CD4-positive, alpha-beta T cell treated with Interleukin-21 for 1 hour (primary cell): ENCODE data around the gene AMIGO1.

Experiments
- DNase-seq: peaks from one replicate; pipeline ENCODE4 v3.0.0-alpha.2; 2020

AMIGO1 gene

DNA sequence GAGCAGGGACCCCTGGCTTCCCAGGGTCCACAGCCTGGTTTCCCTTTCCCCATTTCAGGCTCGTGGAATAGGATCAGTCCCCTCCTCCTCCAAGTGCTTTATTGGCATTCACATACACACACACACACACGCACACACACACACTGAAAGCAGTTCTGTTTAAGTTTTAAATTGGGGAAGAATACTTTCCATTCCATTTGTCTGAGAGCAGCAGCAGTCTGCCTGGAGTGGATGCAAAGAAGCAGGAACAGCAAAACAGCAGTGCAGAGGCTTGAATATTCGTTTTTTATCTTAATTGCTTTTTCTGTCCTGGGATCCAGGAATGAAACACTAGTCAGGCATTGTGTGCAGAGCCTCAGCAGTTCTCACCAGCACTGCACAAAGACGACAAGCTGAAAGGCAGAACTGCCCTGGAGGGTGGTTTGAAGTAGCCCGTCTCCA, 8.6 kb downstream of the AMIGO1 start:
- no peak for DNase-seq

DNA sequence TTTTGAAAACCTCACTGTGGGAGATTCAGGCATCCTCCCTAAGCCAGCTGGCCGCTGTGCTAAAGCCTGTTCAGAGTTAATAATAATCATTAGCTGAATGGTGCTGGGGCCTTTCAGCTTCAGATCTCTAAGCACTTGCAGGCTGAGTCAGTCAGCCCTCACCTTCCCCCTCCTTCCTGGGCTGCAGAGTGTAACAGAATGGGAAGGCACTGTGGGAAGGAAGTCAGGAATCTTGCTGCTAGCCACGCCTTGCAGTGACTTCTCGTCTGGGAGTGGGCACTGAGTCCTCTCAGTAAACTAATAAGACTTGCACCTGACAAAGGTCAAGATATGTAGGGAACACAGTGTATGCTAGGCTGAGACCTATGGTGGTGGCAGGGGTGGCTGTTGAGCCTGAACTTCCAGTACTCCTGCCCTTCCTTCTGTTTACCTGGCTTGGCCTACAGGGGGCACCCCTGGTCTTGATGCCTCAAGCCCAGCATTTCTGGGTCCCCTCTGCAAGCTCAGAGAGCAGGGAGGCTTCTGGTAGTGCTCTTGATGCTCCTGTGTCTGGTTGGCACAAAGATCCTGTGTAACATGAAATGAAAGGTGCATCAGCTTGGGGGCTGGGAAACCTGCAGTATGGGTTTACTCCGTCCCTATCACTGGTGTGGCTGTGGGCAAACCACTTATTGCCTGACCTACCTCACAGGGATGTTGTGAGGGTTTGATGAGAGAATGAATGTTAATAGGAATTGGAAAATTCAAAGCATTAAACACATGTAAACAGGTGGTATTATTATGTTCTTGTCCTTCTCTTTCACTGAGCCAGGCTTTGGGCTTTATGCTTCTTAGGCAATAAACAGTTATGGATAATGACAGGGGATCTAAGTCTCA, 9.6 kb downstream of the AMIGO1 start:
- DNase-seq, result peak; percentile 70

DNA sequence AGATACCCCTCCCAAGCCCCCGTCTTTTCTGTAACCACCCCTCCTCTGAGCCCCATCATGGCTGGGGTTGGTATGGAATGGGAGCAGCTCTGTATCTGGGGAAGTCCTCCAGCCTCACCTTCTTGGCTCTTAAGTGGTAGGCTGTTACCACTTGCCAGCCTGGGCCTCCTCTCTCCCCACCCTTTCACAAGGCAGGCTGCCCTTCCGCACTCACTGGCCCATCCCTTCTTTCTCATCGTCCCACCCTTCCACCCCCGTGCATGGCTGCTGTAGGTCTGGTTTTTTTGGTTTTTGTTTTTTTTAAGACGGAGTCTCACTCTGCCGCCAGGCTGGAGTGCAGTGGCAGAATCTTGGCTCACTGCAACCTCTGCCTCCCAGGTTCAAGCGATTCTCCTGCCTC, 10.4 kb downstream of the AMIGO1 start:
- DNase-seq, result no peak

DNA sequence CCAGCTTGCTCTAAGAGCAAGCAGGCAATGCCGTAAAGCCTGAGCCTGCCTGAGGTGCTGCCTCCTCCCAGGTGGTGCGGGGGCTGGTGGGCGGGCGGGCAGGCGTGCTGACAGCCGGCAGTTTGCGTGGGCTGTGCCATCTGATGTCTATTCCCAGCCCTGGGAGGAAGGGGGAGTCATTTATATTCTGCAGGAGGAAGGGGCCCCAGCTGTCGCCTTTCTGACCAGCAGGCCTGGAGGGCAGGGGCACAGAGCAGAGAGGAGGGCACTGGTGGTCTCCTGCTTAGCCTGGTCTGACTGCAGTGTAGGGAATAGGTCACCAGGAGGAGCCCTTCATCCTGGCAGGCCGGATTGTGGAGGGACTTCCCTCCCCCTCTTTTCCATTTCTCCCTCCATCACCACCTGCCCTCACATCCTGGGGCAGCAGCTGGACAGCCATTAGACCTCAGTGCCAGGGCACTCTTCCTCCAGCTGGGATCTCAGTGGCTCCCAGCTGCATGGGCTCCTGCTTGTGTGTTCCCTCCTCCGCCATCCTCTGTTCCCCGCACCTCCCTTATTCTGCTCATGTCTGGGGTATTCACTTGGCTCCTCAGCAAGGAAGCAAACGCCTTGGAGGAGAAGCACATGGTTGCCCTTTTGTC, 11.2 kb downstream of the AMIGO1 start:
- peak; percentile 40 for DNase-seq

DNA sequence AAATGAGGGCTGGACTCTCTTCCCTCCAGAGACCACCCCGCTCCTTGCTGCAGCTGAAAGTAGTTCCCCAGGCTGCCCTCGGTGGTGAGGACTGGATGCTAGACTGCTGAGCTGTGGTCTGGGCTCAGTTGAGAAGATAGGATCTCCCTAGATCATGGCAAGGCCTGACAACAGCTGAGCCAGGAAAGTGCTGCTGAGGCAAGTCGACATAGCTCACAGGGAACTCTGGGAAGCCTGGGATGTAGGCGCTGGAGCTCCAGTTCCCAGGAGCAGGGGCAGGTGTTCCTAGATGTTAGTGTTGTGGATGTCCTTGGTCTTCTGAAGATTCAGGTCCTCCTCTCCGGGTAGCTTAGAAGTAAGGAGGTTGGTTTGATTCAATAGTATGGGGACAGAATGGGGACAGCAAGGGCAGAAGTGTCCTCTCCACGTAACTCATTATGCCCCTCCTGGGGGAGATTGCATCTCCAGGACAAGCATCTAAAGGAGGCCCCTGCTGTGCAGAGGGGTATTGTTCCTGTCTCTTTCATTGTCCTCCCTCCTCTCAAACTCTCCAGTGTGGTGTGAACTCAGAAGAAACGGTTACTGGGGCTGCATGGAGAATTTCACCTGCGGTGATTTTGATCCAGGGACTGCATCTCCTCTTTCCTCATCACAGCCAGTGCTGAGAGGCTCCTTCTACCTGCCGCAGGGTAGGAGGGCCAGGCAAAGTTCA, 11.9 kb downstream of the AMIGO1 start:
- DNase-seq, result no peak

DNA sequence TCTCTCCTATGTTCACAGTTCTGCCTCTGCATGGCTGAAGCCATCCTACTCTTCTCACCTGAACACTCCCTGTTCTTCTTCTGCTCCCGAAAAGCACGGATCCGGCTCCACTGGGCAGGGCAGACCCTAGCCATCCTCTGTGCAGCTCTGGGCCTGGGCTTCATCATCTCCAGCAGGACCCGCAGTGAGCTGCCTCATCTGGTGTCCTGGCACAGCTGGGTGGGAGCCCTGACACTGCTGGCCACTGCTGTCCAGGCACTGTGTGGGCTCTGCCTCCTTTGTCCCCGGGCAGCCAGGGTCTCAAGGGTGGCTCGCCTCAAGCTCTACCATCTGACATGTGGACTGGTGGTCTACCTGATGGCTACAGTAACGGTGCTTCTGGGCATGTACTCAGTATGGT, 13.8 kb downstream of the AMIGO1 start:
- DNase-seq, result no peak

DNA sequence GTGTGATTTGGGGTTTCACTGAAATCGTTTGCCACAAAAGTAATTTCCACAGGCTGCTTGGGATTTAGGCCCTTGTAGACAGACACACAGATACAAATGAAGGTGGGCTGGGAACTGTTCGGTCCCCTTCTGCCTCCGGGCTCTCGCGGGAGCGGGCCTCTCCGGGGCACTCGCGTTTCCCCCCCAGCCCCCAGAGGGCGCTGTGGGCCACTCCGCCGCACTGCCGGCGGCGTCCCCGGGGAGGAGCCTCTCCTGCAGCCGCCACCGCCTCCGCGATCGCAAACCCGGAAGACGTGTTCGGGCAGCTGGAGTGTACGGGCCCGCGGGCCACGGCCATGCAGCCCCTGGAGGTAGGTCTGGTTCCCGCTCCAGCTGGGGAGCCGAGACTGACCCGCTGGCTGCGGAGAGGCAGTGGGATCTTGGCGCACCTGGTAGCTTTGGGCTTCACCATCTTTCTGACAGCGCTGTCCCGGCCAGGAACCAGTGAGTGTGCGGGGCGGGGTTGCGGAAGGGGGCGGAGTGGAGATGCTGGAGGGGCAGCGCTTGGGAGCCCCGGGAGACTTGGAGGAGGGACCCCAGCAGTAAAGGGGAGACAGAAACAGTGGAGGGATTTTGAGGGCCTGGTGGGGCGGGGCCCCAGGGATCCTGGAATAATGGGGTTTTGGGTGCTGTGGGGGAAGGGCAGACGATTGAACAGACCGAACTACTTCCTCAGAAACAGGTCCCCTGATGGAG, 15.6 kb downstream of the AMIGO1 start, which contains the start of gene CYB561D1:
CYB561D1 (plus strand) TSS at position 290 of the 735 bp plus-strand sequence; CDS start at position 336, 46 bp downstream.
- DNase-seq, result peak; percentile 87

DNA sequence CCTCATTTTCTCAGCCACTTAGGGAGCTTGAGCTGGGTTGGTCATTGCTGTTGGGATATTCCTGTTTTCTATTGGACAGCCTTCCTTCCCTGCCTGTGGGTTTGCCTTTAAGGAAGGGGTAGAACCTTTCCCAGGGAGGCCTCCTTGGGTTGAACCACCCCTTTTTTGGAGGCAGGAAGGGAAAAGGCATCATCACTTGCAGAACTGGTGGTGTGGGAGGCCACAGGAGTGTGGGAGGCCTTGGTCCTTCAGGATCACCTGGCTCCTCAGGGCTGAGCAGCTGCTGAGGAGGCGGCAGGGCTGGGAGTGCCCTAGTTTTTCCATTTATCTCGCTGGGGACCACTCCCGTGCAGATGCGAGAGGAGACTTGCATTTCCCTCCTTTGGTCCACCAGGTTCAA, 16.3 kb downstream of the AMIGO1 start:
- no peak for DNase-seq

DNA sequence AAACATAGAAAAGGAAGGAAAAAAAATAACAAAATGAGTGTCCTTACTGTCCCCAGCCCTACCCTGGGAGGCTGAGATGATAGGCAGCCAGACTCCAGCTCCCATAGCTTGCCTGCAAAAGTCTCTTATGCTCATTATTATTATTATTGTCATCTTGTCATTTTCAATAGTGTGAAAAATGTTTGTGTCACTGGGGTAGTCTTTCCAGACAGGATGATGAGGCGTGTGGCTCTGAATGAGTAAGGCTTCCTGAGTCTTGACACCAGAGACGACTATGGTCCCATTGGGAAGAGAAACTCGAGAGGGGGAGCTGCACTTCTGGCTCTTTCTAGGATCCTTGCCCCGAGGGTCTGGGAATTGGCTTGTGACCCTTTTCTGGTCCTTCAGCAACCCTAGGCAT, 16.7 kb downstream of the AMIGO1 start:
- no peak for DNase-seq

DNA sequence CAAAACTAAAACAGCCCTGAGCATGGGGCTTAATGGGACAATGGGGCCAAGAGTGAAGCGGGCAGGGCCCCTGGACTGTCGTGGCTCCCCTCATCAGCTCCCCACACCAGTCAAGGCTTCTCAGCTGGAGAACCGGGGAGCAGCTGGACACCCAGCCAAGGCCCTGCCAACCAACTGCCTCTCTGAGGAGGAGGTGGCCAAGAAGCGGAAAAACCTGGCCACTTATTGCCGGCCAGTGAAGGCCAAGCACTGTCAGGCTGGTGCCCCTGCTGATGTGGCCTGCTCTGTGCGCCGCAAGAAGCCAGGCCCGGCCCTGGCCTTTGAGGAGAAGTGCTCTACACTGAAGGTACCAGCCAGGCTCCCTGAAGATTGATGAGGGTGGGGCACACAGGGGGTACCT, 18.2 kb downstream of the AMIGO1 start:
- DNase-seq, result no peak

DNA sequence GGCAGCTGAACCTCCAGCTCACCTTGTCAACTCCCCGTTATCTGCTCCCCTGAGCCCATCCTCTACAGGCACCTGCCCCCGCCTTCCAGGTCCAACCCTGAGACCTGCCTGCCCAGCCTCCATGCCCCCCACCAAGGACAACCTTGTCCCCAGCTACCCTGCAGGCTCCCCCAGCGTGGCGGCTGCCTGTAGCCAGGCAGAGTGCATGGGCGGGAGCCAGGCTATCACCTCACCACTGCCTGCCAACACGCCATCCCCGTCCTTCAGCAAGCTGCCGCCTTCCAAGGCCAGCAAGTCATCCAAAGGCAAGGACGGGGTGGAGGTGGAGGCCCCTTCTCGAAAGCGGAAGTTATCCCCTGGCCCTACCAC, 18.6 kb downstream of the AMIGO1 start:
- no peak for DNase-seq

DNA sequence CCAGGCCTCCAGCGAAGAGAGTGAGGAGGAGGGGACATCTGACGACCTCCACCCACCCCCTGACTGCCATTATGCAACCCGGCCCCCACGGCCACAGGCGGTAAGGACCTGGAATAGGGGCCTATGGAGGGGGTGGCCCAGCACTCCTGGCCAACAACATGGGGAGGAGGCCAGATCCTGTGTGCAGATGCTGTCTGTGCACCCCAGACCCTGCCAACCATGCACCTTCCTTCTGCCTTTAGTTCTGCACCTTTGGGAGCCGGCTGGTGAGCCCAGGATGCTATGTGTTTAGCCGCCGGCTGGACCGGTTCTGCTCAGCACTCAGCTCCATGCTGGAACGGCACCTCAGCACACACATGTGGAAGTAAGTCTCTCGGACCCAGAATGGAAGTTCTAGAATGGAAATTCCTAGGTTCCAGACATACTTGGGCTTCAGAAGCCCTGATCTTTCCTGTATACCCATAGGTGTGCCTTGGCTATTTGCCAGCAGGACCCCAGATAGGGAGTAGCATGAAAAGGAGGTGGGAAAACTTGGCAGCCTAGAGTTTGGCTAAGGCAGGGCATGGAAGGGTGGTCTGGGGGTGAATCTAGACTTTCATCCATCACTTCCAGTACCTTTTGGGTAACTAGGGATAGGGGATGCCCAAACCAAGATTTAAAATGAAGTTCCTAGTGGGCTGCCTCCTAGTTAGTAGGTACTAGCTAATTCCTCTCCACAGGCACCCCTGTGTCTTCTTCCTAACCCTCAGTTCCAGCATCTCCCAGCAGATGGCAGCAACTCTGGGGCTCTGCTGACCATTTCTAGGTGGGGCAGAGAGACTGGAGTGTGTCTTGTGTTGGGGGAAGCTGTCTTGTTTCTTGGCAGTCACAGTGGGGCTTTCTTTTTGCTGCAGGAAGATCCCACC, 19.2 kb downstream of the AMIGO1 start:
- DNase-seq, result peak; percentile 82

DNA sequence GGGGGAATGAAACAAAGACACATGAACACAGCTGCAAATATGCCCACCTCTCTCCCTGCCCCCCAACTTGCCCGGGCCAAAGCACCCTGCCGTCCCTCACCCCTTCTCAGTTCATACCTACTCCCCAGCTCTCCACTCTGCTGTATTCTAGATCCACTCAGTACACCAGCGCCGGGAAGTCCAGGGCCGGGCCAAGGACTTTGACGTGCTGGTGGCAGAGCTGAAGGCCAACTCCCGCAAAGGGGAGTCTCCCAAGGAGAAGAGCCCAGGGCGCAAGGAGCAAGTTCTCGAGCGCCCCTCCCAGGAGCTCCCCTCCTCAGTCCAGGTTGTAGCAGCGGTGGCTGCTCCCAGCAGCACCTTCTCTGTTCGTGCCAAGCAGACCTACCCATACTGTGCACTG, 20.8 kb downstream of the AMIGO1 start:
- no peak for DNase-seq

DNA sequence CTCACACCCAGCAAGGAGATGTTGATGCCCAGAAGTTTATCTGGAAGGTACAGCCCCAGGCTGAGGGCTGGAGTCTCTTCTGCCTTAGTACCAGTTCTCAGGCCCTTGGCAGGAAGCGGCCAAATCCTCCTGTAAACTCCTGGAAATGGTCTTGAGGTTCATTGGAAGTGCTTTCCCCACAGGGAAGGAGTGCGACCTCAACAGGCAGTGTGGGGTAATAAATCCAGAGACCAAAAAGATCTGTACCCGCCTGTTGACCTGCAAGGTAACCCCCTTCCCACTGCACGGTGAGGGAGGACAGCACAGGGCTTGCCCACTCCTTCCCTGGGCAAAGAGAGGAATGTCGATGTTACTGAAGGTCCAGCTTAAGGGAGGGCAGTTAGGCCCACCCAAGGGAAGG, 21.3 kb downstream of the AMIGO1 start:
- DNase-seq, result no peak

DNA sequence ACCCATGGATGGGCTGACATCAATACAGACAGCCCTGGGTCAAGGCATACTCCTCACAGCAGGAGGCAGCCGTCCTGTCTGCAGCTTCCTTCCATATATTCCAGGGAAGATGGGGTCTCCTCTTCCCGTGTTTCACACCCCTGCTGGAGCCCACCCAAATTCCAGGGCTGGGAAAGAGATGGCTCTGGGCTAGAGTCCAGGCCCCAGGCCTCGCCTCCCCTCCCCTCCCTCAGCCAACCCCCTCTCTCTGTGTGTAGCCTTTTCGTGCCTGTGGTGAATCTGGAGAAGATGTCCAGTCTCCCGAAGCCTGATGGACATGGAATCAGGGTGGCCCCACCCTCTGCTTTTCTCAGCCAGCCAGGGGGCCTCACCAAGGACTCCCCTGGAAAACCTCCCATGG, 22.3 kb downstream of the AMIGO1 start:
- DNase-seq, result no peak

DNA sequence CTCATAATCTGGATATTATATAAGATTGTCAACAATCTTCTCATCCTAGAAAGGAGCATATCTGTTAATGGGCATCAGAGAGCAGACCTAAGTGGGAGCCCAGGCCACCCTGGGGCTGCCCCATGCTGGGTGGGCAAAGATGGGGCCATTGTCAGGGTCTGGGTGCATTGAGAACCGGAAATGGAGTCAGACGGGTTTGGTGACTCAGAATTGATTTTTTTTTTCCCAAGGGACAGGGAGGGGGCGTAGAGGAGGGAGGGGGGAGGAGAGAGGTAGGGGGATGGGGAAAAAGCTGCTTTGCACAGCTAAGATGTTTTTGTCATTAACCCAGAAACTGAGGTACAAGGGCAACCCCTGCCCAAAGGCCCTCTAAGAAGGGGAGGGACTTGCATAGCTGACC, 24.5 kb downstream of the AMIGO1 start:
- DNase-seq, result no peak

DNA sequence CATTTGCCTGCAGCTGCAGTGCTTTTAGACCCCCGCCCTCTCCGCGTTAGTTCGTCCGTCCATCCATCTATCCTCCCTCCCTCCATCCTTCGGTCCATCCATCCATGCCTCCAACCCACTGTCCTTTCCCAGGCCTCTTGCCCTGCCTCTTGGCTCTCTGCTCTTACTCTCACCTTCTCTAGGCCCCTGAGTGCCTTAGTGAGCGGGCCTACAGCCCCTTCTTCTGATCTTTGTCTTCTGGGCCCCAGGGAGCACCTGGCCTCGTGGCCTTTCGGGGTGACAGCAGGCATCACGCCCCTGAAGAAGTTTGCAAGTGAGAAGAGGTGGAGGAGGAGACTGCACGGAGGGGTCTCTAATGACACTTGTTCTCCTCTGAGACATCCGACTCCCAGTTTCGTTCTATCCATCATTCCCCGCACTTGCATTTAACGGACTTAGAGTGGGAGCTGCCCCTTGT, 25.0 kb downstream of the AMIGO1 start:
- DNase-seq, result no peak

DNA sequence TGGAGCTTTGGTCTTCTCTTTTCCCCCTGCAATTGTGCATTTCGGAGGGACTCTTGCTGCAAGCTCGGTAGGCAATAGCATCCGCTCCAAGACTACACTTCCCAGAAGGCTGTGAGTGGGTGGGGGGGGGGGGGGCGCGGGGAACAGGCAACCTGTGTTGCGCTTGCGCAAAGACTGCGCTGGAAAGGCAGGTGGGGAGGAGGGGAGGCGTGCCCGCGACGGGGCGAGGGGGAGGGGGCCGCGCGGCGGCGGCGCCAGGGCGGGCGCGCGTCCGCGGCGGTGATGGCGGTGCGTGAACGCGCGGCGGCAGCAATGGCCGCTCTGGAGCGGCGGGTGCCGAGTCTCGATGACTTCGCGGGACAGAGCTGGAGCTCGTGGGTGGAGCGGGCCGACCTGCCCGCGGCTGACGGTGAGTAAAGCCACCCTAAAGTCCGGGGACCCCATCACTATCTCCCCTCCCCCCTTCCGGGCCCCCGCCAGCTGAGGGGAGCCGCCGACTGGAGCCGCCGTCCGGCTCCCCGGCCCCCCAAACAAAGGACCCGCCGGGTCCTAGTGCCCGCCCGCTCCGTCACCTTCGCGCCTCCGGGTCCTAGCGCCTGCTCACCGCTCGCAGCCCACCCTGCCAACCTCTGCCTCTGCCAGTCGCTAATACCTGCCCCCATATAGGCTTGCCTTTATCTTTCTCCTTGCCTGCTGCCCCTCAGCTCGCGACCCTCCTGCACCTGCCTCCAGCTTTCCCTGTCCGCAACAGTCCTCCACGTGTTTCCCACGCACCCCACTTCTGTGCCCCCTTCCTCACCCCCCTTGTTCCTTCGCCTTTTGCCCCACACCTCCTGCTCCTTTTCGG, 25.6 kb downstream of the AMIGO1 start, which contains the start of gene ATXN7L2:
ATXN7L2 (plus strand) TSS at position 234 of the 847 bp plus-strand sequence; CDS start at position 283, 49 bp downstream.
- peak; percentile 96 for DNase-seq

DNA sequence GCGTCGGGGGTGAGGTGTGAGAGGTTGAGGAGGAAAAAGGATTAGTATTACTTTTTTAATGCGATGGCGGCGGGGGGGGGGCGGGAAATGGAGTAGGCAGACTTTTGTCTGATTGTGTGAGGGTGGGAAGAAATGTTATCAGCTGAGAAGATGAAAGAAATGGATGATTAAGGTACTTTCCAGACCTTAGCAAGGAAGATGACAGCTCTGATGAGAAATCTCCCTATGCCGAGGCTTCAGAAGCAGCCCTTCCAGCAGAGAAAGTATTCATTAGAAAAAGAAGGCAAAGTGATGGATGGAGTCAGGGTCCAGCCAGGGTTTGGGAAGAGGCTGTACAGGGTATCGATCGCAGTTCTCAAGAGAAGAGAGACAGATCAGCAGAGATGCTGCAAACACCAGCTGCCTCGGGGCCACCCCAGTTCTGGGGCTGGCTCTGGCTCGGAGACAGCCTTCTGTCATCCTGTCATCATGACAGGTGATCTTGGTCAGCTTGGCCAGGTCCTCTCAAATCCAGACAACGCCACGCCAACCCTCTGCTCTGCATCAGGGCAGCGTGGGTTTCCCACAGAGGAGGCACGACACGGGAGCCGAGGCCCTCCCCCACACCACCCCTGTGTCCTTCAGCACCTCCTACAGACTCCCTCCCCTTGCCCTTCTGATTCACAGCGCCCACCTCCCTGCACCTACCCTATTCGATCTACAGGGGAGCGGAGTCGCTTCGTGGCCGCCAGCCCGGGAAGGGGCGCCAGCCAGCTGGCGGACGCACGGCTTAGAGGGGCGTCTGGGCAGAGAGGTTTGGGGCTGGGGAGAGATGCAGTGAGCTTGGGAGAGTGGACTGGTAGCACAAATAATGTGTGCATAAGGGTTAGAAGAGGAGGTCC, 26.5 kb downstream of the AMIGO1 start:
- peak; percentile 59 for DNase-seq

DNA sequence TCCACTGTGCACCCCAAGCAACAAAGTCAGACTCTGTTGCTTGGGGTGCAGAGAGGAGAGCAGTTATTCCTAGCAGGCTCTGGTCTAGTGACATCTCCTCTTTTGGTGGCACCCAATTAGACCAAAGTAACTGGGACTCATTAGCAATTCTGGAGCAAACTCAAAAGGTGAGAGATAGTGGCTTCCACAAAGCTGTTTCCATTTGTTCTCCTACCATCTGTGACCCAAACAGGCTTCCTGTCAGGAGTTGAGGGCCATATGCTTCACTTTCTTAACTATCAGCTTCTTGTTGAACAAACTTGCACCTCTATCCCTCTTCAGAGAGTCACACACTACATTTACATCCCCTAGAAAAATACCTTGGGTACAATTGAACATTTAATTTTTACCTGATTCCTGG, 27.3 kb downstream of the AMIGO1 start:
- DNase-seq, result no peak
